GM21390 (cell line): Measurements from ENCODE around the gene CENPL.
A peak's percentile ranks its signal among the peaks of the same experiment; 100 is the strongest.
"Not testable (repeated sequence)": the region's sequence is repeated elsewhere in the genome, so short reads cannot be mapped to it uniquely, and the experiment has no call there.

Source experiments
- ATAC-seq: cut with Tn5 transposase; IDR thresholded peaks from one replicate; pipeline ENCODE4 v1.9.1; 2021; ENCODE audit not compliant: unreplicated experiment

The CENPL gene

GRCh38 chr1:173824315-173825081 lies at the start of gene CENPL, which contains the start of gene DARS2:
Gene CENPL, minus strand, starts transcription at chr1:173824883. Its CDS starts 13,584 bp downstream, at chr1:173811299.
Gene DARS2, plus strand, starts transcription at chr1:173824673. Its CDS starts 557 bp downstream, at chr1:173825230.
- ATAC-seq, result peak; percentile 82

GRCh38 chr1:173871500-173871899 lies 46.8 kb upstream of the CENPL start:
- ATAC-seq, result no peak

GRCh38 chr1:173871091-173871490 lies 46.4 kb upstream of the CENPL start:
- ATAC-seq, result no peak

- peak; percentile 30 for ATAC-seq
These were observed 45.8 kb upstream of the CENPL start for GRCh38 chr1:173870252-173871075.

GRCh38 chr1:173869021-173869359 lies 44.3 kb upstream of the CENPL start:
- ATAC-seq, result no peak

- ATAC-seq, result peak; percentile 58
These were observed 43.8 kb upstream of the CENPL start, which contains the start of gene ZBTB37 for GRCh38 chr1:173868266-173869020. Gene ZBTB37, plus strand, starts transcription at chr1:173868380. Its CDS starts 1,846 bp downstream, at chr1:173870226.

GRCh38 chr1:173867753-173868265 lies 43.1 kb upstream of the CENPL start, which contains the start of gene GAS5:
Gene GAS5, minus strand, starts transcription at chr1:173867989.
- peak; percentile 60 for ATAC-seq

GRCh38 chr1:173867141-173867752 lies 42.6 kb upstream of the CENPL start:
- ATAC-seq, result no peak

- no peak for ATAC-seq
These were observed 41.9 kb upstream of the CENPL start for GRCh38 chr1:173866413-173867115.

GRCh38 chr1:173865468-173866164 lies 40.9 kb upstream of the CENPL start:
- no peak for ATAC-seq

- no peak for ATAC-seq
These were observed 39.6 kb upstream of the CENPL start for GRCh38 chr1:173864179-173864867.

GRCh38 chr1:173863224-173864161 lies 38.8 kb upstream of the CENPL start:
- ATAC-seq, result no peak

GRCh38 chr1:173862769-173863223 lies 38.1 kb upstream of the CENPL start:
- ATAC-seq, result no peak

- ATAC-seq, result not testable (repeated sequence)
These were observed 37.6 kb upstream of the CENPL start for GRCh38 chr1:173862146-173862768.

GRCh38 chr1:173861731-173862145 lies 37.1 kb upstream of the CENPL start:
- ATAC-seq, result no peak

- no peak for ATAC-seq
These were observed 35.4 kb upstream of the CENPL start for GRCh38 chr1:173860065-173860464.

- ATAC-seq, result not testable (repeated sequence)
These were observed 34.9 kb upstream of the CENPL start for GRCh38 chr1:173859547-173859946.
